ENCODE measurements around the gene FCER2. TPM values are rescaled to one million over a fixed set of nuclear protein-coding genes. Genes with fewer than 3 reads are reported as not detected.

FCER2 gene
- total RNA-seq, 1 experiment from 2014 or later: 0.15 TPM

DNA sequence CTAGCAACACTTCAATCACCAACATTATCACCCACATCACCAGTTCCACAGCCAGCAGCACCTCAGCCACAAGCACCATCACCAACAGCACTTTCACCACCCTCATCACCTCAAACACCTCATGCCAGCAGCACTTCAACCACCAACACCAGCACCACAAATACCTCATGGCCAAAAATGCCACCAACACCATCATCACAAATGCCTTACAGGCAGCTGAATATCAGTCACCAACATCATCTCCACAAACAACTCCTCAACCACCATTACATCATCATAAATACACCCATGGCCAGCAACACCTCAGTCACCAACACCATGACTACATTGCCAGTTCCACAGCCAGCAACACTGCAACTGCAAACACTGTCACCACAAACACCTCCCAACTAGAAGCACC is 10.4 kb downstream of the FCER2 start:
- no peaks in the 10 kb centered on the region for H3K4me1 ChIP-seq (ENCODE audit: control insufficient read depth, insufficient read depth, low read length)
- POLR2A ChIA-PET: no interaction called here
- DNase-seq (ENCODE audit: low read depth, low spot score): no peak
- no peak overlapping the region for H3K27ac ChIP-seq (ENCODE audit: low read length)
- no peaks in the 10 kb centered on the region for H3K36me3 ChIP-seq (ENCODE audit: control insufficient read depth, insufficient read depth, low read length)
- H3K4me3 ChIP-seq (ENCODE audit: low read depth in 2 of 2, low read length in 2 of 2): no peak overlapping the region
- TF ChIP-seq SIN3A (IDR thresholded peaks at IDR 0.05; ENCODE audit: borderline replicate concordance, insufficient read depth, low read depth, low read length) (no peak), TCF7L2 (IDR thresholded peaks at IDR 0.05; ENCODE audit: low read depth, low read length) (no peak), POLR2AphosphoS5 (IDR thresholded peaks at IDR 0.05; ENCODE audit: low read depth, low read length) (no peak)
- in situ Hi-C loops (cut with HindIII; ENCODE audit: low pct_unique_long_range_greater_than_20kb, low sequenced_read_pairs): no loop called here
- CTCF ChIA-PET: interaction anchor here (0.6 kb wide), 1 partner anchor 40 kb away, joined by 3 read pairs; no protein-coding TSS in a partner anchor
- intact Hi-C loops (cut with micrococcal nuclease; ENCODE audit: unreplicated experiment): no loop called here
- no peaks in the 10 kb centered on the region for H3K9me3 ChIP-seq (ENCODE audit: control insufficient read depth, insufficient read depth, low read depth, low read length)
- ATAC-seq: no peak
- H3K27me3 ChIP-seq (ENCODE audit: control insufficient read depth, insufficient read depth, low read length): no peaks in the 10 kb centered on the region
- BruUV-seq (replicated peaks): no TSS peak

DNA sequence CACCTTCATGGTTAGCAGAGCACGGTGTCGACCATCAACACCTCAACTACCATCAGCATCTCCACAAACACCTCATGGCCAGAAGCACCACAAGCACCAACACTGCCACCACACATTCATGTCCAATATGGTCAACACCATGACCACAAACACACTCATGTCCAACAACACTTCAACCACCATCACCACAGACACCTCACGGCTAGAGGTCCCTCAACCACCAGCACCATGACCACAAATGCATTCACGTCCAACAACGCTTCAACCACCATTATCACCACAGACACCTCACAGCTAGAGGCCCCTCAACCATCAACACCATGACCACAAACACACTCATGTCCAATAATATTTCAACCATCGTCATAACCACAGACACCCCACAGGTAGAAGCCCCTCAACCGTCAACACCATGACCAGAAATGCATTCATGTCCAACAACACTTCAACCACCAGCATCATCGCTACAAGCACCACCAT is 11.1 kb downstream of the FCER2 start:
- DNase-seq (ENCODE audit: low read depth, low spot score): no peak
- H3K27ac ChIP-seq (ENCODE audit: low read length): no peak overlapping the region
- TF ChIP-seq POLR2AphosphoS5 (IDR thresholded peaks at IDR 0.05; ENCODE audit: low read depth, low read length): no peak
- TF ChIP-seq, protein P1, sequence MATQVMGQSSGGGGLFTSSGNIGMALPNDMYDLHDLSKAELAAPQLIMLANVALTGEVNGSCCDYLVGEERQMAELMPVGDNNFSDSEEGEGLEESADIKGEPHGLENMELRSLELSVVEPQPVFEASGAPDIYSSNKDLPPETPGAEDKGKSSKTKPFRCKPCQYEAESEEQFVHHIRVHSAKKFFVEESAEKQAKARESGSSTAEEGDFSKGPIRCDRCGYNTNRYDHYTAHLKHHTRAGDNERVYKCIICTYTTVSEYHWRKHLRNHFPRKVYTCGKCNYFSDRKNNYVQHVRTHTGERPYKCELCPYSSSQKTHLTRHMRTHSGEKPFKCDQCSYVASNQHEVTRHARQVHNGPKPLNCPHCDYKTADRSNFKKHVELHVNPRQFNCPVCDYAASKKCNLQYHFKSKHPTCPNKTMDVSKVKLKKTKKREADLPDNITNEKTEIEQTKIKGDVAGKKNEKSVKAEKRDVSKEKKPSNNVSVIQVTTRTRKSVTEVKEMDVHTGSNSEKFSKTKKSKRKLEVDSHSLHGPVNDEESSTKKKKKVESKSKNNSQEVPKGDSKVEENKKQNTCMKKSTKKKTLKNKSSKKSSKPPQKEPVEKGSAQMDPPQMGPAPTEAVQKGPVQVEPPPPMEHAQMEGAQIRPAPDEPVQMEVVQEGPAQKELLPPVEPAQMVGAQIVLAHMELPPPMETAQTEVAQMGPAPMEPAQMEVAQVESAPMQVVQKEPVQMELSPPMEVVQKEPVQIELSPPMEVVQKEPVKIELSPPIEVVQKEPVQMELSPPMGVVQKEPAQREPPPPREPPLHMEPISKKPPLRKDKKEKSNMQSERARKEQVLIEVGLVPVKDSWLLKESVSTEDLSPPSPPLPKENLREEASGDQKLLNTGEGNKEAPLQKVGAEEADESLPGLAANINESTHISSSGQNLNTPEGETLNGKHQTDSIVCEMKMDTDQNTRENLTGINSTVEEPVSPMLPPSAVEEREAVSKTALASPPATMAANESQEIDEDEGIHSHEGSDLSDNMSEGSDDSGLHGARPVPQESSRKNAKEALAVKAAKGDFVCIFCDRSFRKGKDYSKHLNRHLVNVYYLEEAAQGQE (IDR thresholded peaks at IDR 0.05; ENCODE audit: insufficient read depth in 1 of 2, low read depth in 2 of 2, low read length in 1 of 2): no peak
- TF ChIP-seq SIN3A (IDR thresholded peaks at IDR 0.05; ENCODE audit: borderline replicate concordance, insufficient read depth, low read depth, low read length): no peak
- no peak for TF ChIP-seq TCF7L2 (IDR thresholded peaks at IDR 0.05; ENCODE audit: low read depth, low read length)
- TF ChIP-seq, protein P2, sequence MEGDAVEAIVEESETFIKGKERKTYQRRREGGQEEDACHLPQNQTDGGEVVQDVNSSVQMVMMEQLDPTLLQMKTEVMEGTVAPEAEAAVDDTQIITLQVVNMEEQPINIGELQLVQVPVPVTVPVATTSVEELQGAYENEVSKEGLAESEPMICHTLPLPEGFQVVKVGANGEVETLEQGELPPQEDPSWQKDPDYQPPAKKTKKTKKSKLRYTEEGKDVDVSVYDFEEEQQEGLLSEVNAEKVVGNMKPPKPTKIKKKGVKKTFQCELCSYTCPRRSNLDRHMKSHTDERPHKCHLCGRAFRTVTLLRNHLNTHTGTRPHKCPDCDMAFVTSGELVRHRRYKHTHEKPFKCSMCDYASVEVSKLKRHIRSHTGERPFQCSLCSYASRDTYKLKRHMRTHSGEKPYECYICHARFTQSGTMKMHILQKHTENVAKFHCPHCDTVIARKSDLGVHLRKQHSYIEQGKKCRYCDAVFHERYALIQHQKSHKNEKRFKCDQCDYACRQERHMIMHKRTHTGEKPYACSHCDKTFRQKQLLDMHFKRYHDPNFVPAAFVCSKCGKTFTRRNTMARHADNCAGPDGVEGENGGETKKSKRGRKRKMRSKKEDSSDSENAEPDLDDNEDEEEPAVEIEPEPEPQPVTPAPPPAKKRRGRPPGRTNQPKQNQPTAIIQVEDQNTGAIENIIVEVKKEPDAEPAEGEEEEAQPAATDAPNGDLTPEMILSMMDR (IDR thresholded peaks at IDR 0.05): no peak
- CTCF ChIA-PET: interaction anchor here (0.6 kb wide), 1 partner anchor 39 kb away, joined by 3 read pairs; no protein-coding TSS in a partner anchor
- no peaks in the 10 kb centered on the region for H3K4me1 ChIP-seq (ENCODE audit: control insufficient read depth, insufficient read depth, low read length)
- no peaks in the 10 kb centered on the region for H3K9me3 ChIP-seq (ENCODE audit: control insufficient read depth, insufficient read depth, low read depth, low read length)
- H3K27me3 ChIP-seq (ENCODE audit: control insufficient read depth, insufficient read depth, low read length): no peaks in the 10 kb centered on the region
- no peaks in the 10 kb centered on the region for H3K36me3 ChIP-seq (ENCODE audit: control insufficient read depth, insufficient read depth, low read length)
- H3K4me3 ChIP-seq (ENCODE audit: low read depth in 2 of 2, low read length in 2 of 2): no peak overlapping the region
- in situ Hi-C loops (cut with HindIII; ENCODE audit: low pct_unique_long_range_greater_than_20kb, low sequenced_read_pairs): no loop called here
- ATAC-seq: no peak
- POLR2A ChIA-PET: no interaction called here
- intact Hi-C loops (cut with micrococcal nuclease; ENCODE audit: unreplicated experiment): no loop called here
- no TSS peak for BruUV-seq (replicated peaks)

DNA sequence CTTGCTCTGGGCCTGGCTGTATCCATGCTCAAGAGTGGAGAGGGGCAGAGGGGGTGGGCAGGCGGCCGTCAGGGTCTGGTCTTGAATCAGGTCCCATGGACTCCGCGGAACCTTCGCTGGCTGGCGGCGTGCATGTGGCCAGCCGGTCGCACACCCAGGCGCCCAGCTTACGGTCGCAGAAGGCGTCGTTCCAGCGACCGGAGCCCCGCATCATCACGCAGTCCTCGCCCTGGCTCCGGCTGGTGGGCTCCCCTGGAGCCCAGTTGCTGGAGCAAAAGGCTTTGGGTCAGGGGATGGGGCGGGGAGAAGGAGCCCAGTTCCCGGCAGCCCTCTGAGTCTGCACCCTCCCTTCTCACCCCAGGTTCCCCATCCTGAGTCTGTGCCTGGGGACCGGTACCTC is 12.8 kb downstream of the FCER2 start:
- no peaks in the 10 kb centered on the region for H3K36me3 ChIP-seq (ENCODE audit: control insufficient read depth, insufficient read depth, low read length)
- no peaks in the 10 kb centered on the region for H3K27me3 ChIP-seq (ENCODE audit: control insufficient read depth, insufficient read depth, low read length)
- POLR2A ChIA-PET: no interaction called here
- no TSS peak for BruUV-seq (replicated peaks)
- CTCF ChIA-PET: no interaction called here
- TF ChIP-seq SIN3A (IDR thresholded peaks at IDR 0.05; ENCODE audit: borderline replicate concordance, insufficient read depth, low read depth, low read length): no peak
- TF ChIP-seq TCF7L2 (IDR thresholded peaks at IDR 0.05; ENCODE audit: low read depth, low read length): no peak
- TF ChIP-seq, protein P2 (IDR thresholded peaks at IDR 0.05): no peak
- TF ChIP-seq, protein P1 (IDR thresholded peaks at IDR 0.05; ENCODE audit: insufficient read depth in 1 of 2, low read depth in 2 of 2, low read length in 1 of 2): no peak
- TF ChIP-seq POLR2AphosphoS5 (IDR thresholded peaks at IDR 0.05; ENCODE audit: low read depth, low read length): no peak
- in situ Hi-C loops (cut with HindIII; ENCODE audit: low pct_unique_long_range_greater_than_20kb, low sequenced_read_pairs) (no loop called here), intact Hi-C loops (cut with micrococcal nuclease; ENCODE audit: unreplicated experiment) (no loop called here)
- DNase-seq (ENCODE audit: low read depth, low spot score) (no peak), ATAC-seq (no peak)
- H3K27ac ChIP-seq (ENCODE audit: low read length): no peak overlapping the region
- no peaks in the 10 kb centered on the region for H3K4me1 ChIP-seq (ENCODE audit: control insufficient read depth, insufficient read depth, low read length)
- H3K4me3 ChIP-seq (ENCODE audit: low read depth in 2 of 2, low read length in 2 of 2): no peak overlapping the region
- H3K9me3 ChIP-seq (ENCODE audit: control insufficient read depth, insufficient read depth, low read depth, low read length): no peaks in the 10 kb centered on the region
